Erythroblast (primary cell): ENCODE data around the gene CPLX1.

ENCODE experiments used
- GATA1 ChIP-seq: IDR thresholded peaks from 2 replicates; pipeline ENCODE4 v1.6.1; 2011; ENCODE audit warnings: low read depth, mild to moderate bottlenecking, control low read depth, low read length, moderate library complexity
- POLR2A ChIP-seq: IDR thresholded peaks from 2 replicates; pipeline ENCODE4 v1.6.1; 2011; ENCODE audit warnings: mild to moderate bottlenecking, low read length

- TF ChIP-seq POLR2A (no peak), GATA1 (no peak)
Observed at GRCh38 chr4:773214-773613, 52.7 kb downstream of the CPLX1 start.
